Sigmoid colon (tissue), 7 donors: ENCODE measurements around the gene ACTN1. TPM values are rescaled to one million over a fixed set of nuclear protein-coding genes. Genes with fewer than 3 reads are reported as not detected.
A peak's percentile ranks its signal among the peaks of the same experiment; 100 is the strongest.

Source experiments
- DNase-seq: peaks from one replicate; pipeline ENCODE4 v3.0.0-alpha.2; 2019
- H3K27ac ChIP-seq, 4 donors: fragments of 200-600 bp; sonication (generic); one replicate each; pipeline ENCODE4 v1.5.1; 2016 to 2019; ENCODE audit warnings: mild to moderate bottlenecking in 1 of 4
- H3K27me3 ChIP-seq, 3 donors: fragments of 200-600 bp; sonication (generic); one replicate each; pipeline ENCODE4 v1.5.1; 2019; ENCODE audit warnings: mild to moderate bottlenecking in 1 of 3
- H3K36me3 ChIP-seq, 4 donors: fragments of 200-600 bp; sonication (generic); one replicate each; pipeline ENCODE4 v1.5.1; 2016 to 2019
- H3K4me1 ChIP-seq, 4 donors: fragments of 200-600 bp; sonication (generic); one replicate each; pipeline ENCODE4 v1.5.1; 2017 to 2019
- H3K4me3 ChIP-seq, 4 donors: fragments of 200-600 bp; sonication (generic); one replicate each; pipeline ENCODE4 v1.5.1; 2017 to 2019; ENCODE audit warnings: mild to moderate bottlenecking in 2 of 4, moderate library complexity in 1 of 4
- H3K9me3 ChIP-seq, 4 donors: fragments of 200-600 bp in 3 of 4; sonication (generic) in 3 of 4; one replicate each; pipeline versions ENCODE4 v1.5.1 to v1.6.1; 2013 to 2019
- CTCF ChIP-seq, 4 experiments: fragments of 450-650 bp in 3 of 4; fragments of 200-600 bp in 1 of 4; IDR thresholded peaks; one replicate each; pipeline ENCODE4 v1.5.1; 2016 to 2019; ENCODE audit warnings: antibody characterized with exemption in 4 of 4, mild to moderate bottlenecking in 3 of 4, moderate library complexity in 2 of 4
- EP300 ChIP-seq, 4 donors: sonication (generic); formaldehyde crosslinking; IDR thresholded peaks; one replicate each; pipeline ENCODE4 v1.6.1; 2017; ENCODE audit warnings: antibody characterized with exemption in 4 of 4
- POLR2A ChIP-seq, 2 donors: fragments of 450-650 bp; IDR thresholded peaks; one replicate each; pipeline ENCODE4 v1.6.1; 2016; ENCODE audit warnings: antibody characterized with exemption in 2 of 2, mild to moderate bottlenecking in 2 of 2, moderate library complexity in 2 of 2
- POLR2AphosphoS5 ChIP-seq, 4 donors: sonication (generic); formaldehyde crosslinking; IDR thresholded peaks; one replicate each; pipeline ENCODE4 v1.6.1; 2017; ENCODE audit warnings: antibody characterized with exemption in 4 of 4
- WGBS, 2 donors: extraction: QIAGEN DNeasy Blood & Tissue Kit; methylation state at CpG; one replicate each; pipeline ENCODE4 v1.1.7; 2013; 5-methylcytosine and 5-hydroxymethylcytosine counted together
- intact Hi-C: fragments of 100-400 bp; cut with DNase I; formaldehyde crosslinking; loops from one replicate; pipeline ENCODE4 v1.15.1; 2023
- polyA plus RNA-seq, 3 donors: library from polyadenylated mRNA; stranded (reverse); fragments of 200-250 nt; gene quantifications; one replicate each; pipeline ENCODE4 v1.2.3, GENCODE V29; 2013
- total RNA-seq, 4 donors: library from RNA; depleted of rRNA; stranded (reverse); fragments of >200 nt; gene quantifications; one replicate each; pipeline ENCODE4 v1.1.0, GENCODE V29; 2016
- donor health status: healthy with polysubstance abuse.
- donor health status: Bipolar disorder and iron deficiency.
- donor health status: healthy.

Gene ACTN1
- total and polyA plus RNA-seq, 7 donors = 20.1 to 1,069 (median 372) TPM

GRCh38 chr14:68950111-68950510 is 29.0 kb downstream of the ACTN1 start:
- H3K4me3 ChIP-seq = no peak overlapping the region
- no peaks in the 10 kb centered on the region for H3K27me3 ChIP-seq
- no peak for DNase-seq
- 71 to 83% methylated on average over 5 of the region's 5 CpGs for WGBS, 2 donors
- H3K9me3 ChIP-seq = no peaks in the 10 kb centered on the region
- H3K4me1 ChIP-seq = peaks cover 0 to 99% (median 98%) of the 10 kb centered on the region in 4 donors
- intact Hi-C loops = loop anchor here (10.0 kb wide), 1 partner anchor 155 kb away; the partner anchor contains the start of gene ZFP36L1
- TF ChIP-seq POLR2AphosphoS5 (IDR thresholded peaks at IDR 0.05) (peak in 1 of 4 donors; percentile 5), CTCF (IDR thresholded peaks at IDR 0.05) (no peak), POLR2A (IDR thresholded peaks at IDR 0.05) (no peak)
- no peaks in the 10 kb centered on the region for H3K36me3 ChIP-seq
- H3K27ac ChIP-seq = peak overlapping the region; percentile 98 to 100 (median 100)

- WGBS, 2 donors = 62 to 71% methylated on average over 2 of the region's 2 CpGs
- intact Hi-C loops = no loop called here
- Histone ChIP-seq H3K9me3 (no peaks in the 10 kb centered on the region), H3K4me1 (peaks cover 0 to 99% (median 98%) of the 10 kb centered on the region in 4 donors), H3K27me3 (no peaks in the 10 kb centered on the region), H3K36me3 (no peaks in the 10 kb centered on the region), H3K27ac (peak overlapping the region; percentile 98 to 100 (median 100)), H3K4me3 (peak overlapping the region in 2 of 4 donors; percentile 5 to 12)
- TF ChIP-seq POLR2AphosphoS5 (IDR thresholded peaks at IDR 0.05) (peak in 1 of 4 donors; percentile 6), CTCF (IDR thresholded peaks at IDR 0.05) (no peak)
- no peak for DNase-seq
Observed at GRCh38 chr14:68949601-68949965, 29.5 kb downstream of the ACTN1 start.

GRCh38 chr14:68948686-68949600 is 30.2 kb downstream of the ACTN1 start:
- no peaks in the 10 kb centered on the region for H3K36me3 ChIP-seq
- intact Hi-C loops = no loop called here
- no peaks in the 10 kb centered on the region for H3K27me3 ChIP-seq
- 51 to 67% methylated on average over 12 of the region's 12 CpGs for WGBS, 2 donors
- no peaks in the 10 kb centered on the region for H3K9me3 ChIP-seq
- peak in 2 of 4 donors; percentile 25 to 35 for TF ChIP-seq POLR2AphosphoS5 (IDR thresholded peaks at IDR 0.05)
- no peak for TF ChIP-seq CTCF (IDR thresholded peaks at IDR 0.05)
- peak; percentile 76 for DNase-seq
- peaks cover 0 to 99% (median 98%) of the 10 kb centered on the region in 4 donors for H3K4me1 ChIP-seq
- H3K27ac ChIP-seq = peak overlapping the region; percentile 98 to 100 (median 100)
- H3K4me3 ChIP-seq = peak overlapping the region in 2 of 4 donors; percentile 12 to 26

- intact Hi-C loops = no loop called here
- peak; percentile 93 for DNase-seq
- H3K4me3 ChIP-seq = peak overlapping the region in 2 of 4 donors; percentile 12 to 26
- no peaks in the 10 kb centered on the region for H3K9me3 ChIP-seq
- peak overlapping the region; percentile 98 to 100 (median 100) for H3K27ac ChIP-seq
- no peak for TF ChIP-seq CTCF (IDR thresholded peaks at IDR 0.05)
- peak; percentile 48 for TF ChIP-seq POLR2A (IDR thresholded peaks at IDR 0.05)
- TF ChIP-seq POLR2AphosphoS5 (IDR thresholded peaks at IDR 0.05) = peak; percentile 75 to 86 (median 82)
- TF ChIP-seq EP300 (IDR thresholded peaks at IDR 0.05) = peak in 3 of 4 donors; percentile 52 to 94 (median 70)
- H3K36me3 ChIP-seq = peaks cover 0 to 5% (median 0%) of the 10 kb centered on the region in 4 donors
- no peaks in the 10 kb centered on the region for H3K27me3 ChIP-seq
- WGBS, 2 donors = 7 to 16% methylated on average over 8 of the region's 8 CpGs
- peaks cover 0 to 99% (median 99%) of the 10 kb centered on the region in 4 donors for H3K4me1 ChIP-seq
Observed at GRCh38 chr14:68947802-68948201, 31.3 kb downstream of the ACTN1 start.
